CD4-positive, alpha-beta T cell treated with Interleukin-21 for 1 hour (primary cell): ENCODE measurements around the gene SLC35G6.
"Not testable (repeated sequence)": the region's sequence is repeated elsewhere in the genome, so short reads cannot be mapped to it uniquely, and the experiment has no call there.

ENCODE experiments used
- DNase-seq: peaks from one replicate; pipeline ENCODE4 v3.0.0-alpha.2; 2020

The SLC35G6 gene

GRCh38 chr17:7481275-7481674 is at the start of gene SLC35G6:
Gene SLC35G6, plus strand, starts transcription at chr17:7481446. Its CDS starts 71 bp downstream, at chr17:7481517.
- not testable (repeated sequence) for DNase-seq

GRCh38 chr17:7432296-7432695 is 49.0 kb upstream of the SLC35G6 start:
- DNase-seq = no peak

- no peak for DNase-seq
Observed at GRCh38 chr17:7435676-7436555, 45.3 kb upstream of the SLC35G6 start.

DNA sequence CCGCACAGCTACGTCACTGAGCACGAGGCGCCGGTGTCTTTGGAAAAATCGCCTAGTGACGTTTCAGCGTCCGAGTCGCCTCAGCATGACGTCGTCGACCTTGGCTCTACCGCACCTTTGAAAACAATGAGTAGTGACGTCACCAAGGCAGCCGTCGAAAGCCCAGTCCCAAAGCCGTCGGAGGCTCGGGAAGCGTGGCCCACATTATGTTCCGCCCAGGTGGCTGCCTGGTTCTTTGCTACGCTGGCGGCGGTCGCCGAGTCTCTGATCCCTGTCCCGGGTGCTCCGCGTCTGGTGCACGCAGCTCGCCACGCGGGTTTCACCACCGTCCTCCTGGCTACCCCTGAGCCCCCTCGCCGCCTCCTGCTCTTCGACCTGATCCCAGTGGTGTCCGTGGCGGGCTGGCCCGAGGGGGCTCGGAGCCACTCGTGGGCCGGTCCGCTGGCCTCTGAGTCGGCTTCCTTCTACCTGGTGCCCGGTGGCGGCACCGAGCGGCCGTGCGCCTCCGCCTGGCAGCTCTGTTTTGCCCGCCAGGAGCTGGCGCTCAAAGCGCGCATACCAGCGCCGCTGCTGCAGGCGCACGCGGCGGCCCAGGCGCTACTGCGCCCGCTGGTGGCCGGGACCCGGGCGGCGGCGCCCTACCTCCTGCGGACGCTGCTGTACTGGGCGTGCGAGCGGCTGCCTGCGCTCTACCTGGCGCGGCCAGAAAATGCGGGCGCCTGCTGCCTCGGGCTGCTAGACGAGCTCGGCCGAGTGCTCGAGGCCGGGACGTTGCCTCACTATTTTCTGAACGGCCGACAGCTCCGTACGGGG is 44.5 kb upstream of the SLC35G6 start:
- peak; percentile 84 for DNase-seq

- DNase-seq = no peak
Observed at GRCh38 chr17:7437369-7437863, 43.8 kb upstream of the SLC35G6 start.

- DNase-seq = peak; percentile 49
Observed at GRCh38 chr17:7437950-7438614, 43.2 kb upstream of the SLC35G6 start.

DNA sequence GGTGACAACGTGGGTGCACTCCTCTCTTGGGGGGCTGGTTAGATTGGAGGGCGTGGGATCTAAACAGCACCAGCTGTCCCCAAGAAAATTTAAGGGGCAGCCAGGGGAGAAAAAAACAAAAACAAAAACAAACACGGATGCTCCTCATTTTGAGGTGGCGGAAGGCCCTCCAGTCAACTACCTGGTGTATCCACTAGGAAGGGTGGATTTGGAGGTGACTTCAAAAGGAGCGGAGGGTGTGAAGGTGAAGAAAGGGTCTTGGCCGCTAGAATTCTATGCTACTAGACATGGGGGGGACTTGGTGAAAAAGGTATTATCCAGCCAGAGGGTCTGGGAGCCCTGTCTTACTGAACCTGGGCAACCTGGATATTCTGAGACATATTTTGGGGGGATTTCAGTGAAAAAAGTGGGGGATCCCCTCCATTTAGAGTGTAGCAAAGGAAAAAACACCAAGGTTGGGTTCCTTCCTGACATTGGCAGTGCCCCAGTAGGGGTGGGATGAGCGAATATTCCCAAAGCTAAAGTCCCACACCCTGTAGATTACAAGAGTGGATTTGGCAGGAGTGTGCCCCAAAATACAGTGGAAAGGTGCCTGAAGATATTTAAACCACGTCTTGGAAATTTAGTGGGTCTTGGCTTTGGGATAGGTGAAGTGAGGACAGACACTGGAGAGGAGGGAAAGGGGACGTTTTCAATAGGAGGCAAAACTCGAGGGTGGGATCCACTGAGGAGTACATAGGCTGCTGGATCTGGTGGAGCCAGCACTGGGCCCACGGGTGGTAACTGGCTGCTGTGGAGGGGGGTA is 42.4 kb upstream of the SLC35G6 start:
- DNase-seq = no peak

- DNase-seq = no peak
Observed at GRCh38 chr17:7439462-7440112, 41.7 kb upstream of the SLC35G6 start, which contains the start of gene FGF11. Gene FGF11, plus strand, starts transcription at chr17:7439512. Its CDS starts 109 bp downstream, at chr17:7439621.

DNA sequence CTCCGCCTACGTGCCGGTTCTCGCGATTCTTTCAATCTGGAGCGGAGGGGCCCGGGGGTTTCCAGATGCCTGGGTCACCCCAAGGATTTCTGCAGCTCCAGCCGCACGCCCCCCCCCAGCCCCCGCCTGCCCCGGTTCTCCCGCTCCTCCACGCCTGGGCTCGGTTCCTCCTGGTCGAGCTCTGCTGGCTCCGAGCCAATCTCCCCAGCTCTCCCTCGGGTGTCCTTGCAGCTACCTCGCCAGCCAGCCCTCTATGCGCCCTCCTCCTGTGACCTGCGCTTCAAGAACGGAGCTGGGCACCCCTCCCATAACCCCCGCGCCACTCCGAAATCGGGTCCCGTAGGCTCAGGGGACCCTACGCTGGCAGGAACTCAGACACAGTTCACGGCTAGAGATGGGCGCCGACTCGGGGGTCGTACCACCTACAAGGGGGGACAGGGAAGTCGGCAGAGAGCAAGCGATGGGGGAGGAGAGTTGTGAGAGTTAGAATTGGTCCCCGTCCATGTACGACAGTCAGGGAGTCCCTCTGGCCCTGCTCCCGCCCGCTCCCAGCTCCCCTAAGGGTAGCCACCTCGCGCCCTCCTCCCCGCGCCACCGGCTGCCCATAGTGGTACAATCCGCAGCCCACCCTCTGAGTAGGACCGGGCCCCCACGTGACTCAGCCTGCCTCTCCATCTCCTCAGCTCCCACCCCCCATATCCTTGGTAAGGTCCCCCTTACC is 41.0 kb upstream of the SLC35G6 start:
- peak; percentile 38 for DNase-seq

- DNase-seq = no peak
Observed at GRCh38 chr17:7440834-7441195, 40.4 kb upstream of the SLC35G6 start.

GRCh38 chr17:7441266-7441665 is 40.0 kb upstream of the SLC35G6 start:
- no peak for DNase-seq

DNA sequence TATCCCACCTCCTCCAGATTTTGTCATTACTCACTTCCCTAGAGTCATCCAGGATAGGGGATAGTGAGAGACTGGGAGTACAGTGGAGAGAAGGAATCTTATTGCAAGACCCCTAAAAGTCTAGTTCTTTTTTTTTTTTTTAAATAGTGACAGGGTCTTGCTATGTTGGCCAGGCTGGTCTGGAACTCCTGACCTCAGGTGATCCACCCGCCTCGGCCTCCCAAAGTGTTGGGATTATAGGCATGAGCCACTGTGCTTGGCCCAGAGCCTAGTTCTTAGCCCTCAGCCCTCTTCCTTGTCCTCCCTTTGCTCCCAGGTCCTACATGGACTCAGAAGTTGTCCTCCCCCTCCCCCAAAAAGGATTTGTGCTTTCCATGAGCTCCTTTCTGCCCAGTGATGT is 39.1 kb upstream of the SLC35G6 start:
- no peak for DNase-seq

GRCh38 chr17:7443499-7444485 is 37.5 kb upstream of the SLC35G6 start:
- DNase-seq = no peak

GRCh38 chr17:7444682-7445618 is 36.3 kb upstream of the SLC35G6 start, which contains the start of gene CHRNB1:
Gene CHRNB1, plus strand, starts transcription at chr17:7445061. Its CDS starts 67 bp downstream, at chr17:7445128.
- DNase-seq = no peak

- DNase-seq = peak; percentile 39
Observed at GRCh38 chr17:7445619-7445968, 35.7 kb upstream of the SLC35G6 start.

DNA sequence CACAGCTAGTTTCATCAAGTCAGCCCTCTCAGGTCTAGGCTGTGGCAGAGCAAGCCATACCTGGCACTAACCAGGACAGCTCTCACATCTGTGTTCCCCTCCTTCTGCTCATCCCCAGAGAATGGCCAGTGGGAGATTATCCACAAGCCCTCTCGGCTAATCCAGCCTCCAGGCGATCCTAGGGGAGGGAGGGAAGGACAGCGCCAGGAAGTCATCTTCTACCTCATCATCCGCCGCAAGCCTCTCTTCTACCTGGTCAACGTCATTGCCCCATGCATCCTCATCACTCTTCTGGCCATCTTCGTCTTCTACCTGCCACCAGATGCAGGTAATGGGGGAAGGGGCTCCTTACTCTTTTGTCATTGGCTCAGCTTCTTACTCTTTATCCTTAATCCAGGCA is 32.8 kb upstream of the SLC35G6 start:
- DNase-seq = no peak

GRCh38 chr17:7459961-7460545 is 21.2 kb upstream of the SLC35G6 start:
- no peak for DNase-seq
